ENCODE data around the gene PPP1R3E. TPM values are rescaled to one million over a fixed set of nuclear protein-coding genes. Genes with fewer than 3 reads are reported as not detected.

PPP1R3E gene
- total and polyA plus RNA-seq, 2 of the 13 experiments (the other 11 are each of a cell fraction or from before 2014, with no cell fraction given) = 16.5 to 26.5 TPM

- TF ChIP-seq HIC2 (CRISPR knock-in tag; IDR thresholded peaks at IDR 0.05; ENCODE audit: low read depth) (no peak; the same call in 1 of the 2 replicates), ZNF639 (CRISPR knock-in tag; conservative IDR thresholded peaks at IDR 0.05) (peak; percentile 92), DDIT3 (CRISPR knock-in tag; IDR thresholded peaks at IDR 0.05) (0 out of 2 replicates have a peak, but pooled peaks have one; percentile 25), PLRG1 (conservative IDR thresholded peaks at IDR 0.05) (no peak), THYN1 (CRISPR knock-in tag; IDR thresholded peaks at IDR 0.05; ENCODE audit: borderline replicate concordance, low read depth) (peak; percentile 98; the same call in 1 of the 2 replicates), ZNF678 (CRISPR knock-in tag; IDR thresholded peaks at IDR 0.05) (no peak), LCORL (IDR thresholded peaks at IDR 0.05) (peak; percentile 86), LCORL (CRISPR knock-in tag; IDR thresholded peaks at IDR 0.05) (no peak), HNRNPK (IDR thresholded peaks at IDR 0.05; ENCODE audit: low read depth, low read length, poor library complexity, severe bottlenecking) (peak; percentile 100), POLR2AphosphoS5 (IDR thresholded peaks at IDR 0.05; ENCODE audit: low read depth, low read length) (peak; percentile 96), KMT2A (CRISPR knock-in tag; IDR thresholded peaks at IDR 0.05) (peak; percentile 37; the same call in 1 of the 2 replicates), NR2C2 (CRISPR knock-in tag; IDR thresholded peaks at IDR 0.05; ENCODE audit: borderline replicate concordance) (peak; percentile 87), BRD4 (CRISPR knock-in tag; IDR thresholded peaks at IDR 0.05) (peak; percentile 66), ZSCAN31 (CRISPR knock-in tag; IDR thresholded peaks at IDR 0.05; ENCODE audit: low read depth) (peak; percentile 97), MEIS2 (CRISPR knock-in tag; IDR thresholded peaks at IDR 0.05) (peak; percentile 57; the same call in 1 of the 2 replicates), ZNF616 (CRISPR knock-in tag; IDR thresholded peaks at IDR 0.05; ENCODE audit: low read depth) (peak; percentile 58; the same call in 1 of the 2 replicates), ARID2 (CRISPR knock-in tag; IDR thresholded peaks at IDR 0.05; ENCODE audit: borderline replicate concordance) (peak; percentile 88), ZNF713 (CRISPR knock-in tag; IDR thresholded peaks at IDR 0.05) (peak; percentile 99), ZNF513 (CRISPR knock-in tag; conservative IDR thresholded peaks at IDR 0.05) (0 out of 2 replicates have a peak, but pooled peaks have one; percentile 34), ISL2 (CRISPR knock-in tag; IDR thresholded peaks at IDR 0.05) (peak; percentile 43), ZNF275 (CRISPR knock-in tag; IDR thresholded peaks at IDR 0.05; ENCODE audit: borderline replicate concordance) (peak; percentile 47; the same call in 1 of the 2 replicates), TFE3 (CRISPR knock-in tag; IDR thresholded peaks at IDR 0.05) (peak; percentile 74; the same call in 1 of the 2 replicates)
Observed at GRCh38 chr14:23306412-23307145, 3.9 kb upstream of the PPP1R3E start, which contains the start of gene BCL2L2 (continued).
